Mesenchymal stem cell (in vitro differentiated cells and primary cell): Measurements from ENCODE around the gene MACROH2A1.

ENCODE experiments used
- DNase-seq: peaks from one replicate; pipeline ENCODE4 v3.0.0-alpha.2; 2013
- H2AFZ ChIP-seq: one replicate; pipeline ENCODE4 v1.6.1; 2013; ENCODE audit warnings: low read depth, mild to moderate bottlenecking, control low read depth, inconsistent platforms, low read length, moderate library complexity
- H2AK5ac ChIP-seq: 2 replicates; pipeline ENCODE4 v1.6.1; 2013; ENCODE audit warnings: low read length, moderate library complexity, mild to moderate bottlenecking, inconsistent platforms; ENCODE audit not compliant: severe bottlenecking
- H2BK120ac ChIP-seq: one replicate; pipeline ENCODE4 v1.6.1; 2013; ENCODE audit warnings: low read depth, mild to moderate bottlenecking, inconsistent platforms, low read length, moderate library complexity
- H2BK12ac ChIP-seq, 2 experiments: one replicate each; pipeline ENCODE4 v1.6.1; 2013; ENCODE audit warnings: inconsistent platforms in 2 of 2, low read length in 2 of 2, mild to moderate bottlenecking in 2 of 2, moderate library complexity in 2 of 2, control low read depth in 1 of 2
- H2BK15ac ChIP-seq: one replicate; pipeline ENCODE4 v1.6.1; 2013; ENCODE audit warnings: mild to moderate bottlenecking, low read depth, inconsistent platforms; ENCODE audit not compliant: poor library complexity, severe bottlenecking
- H2BK5ac ChIP-seq: 2 replicates; pipeline ENCODE4 v1.6.1; 2013; ENCODE audit warnings: low read depth, mild to moderate bottlenecking, low read length, control low read depth, inconsistent platforms; ENCODE audit not compliant: poor library complexity, severe bottlenecking
- H3K14ac ChIP-seq, 2 experiments: one replicate each; pipeline ENCODE4 v1.6.1; 2013; ENCODE audit warnings: inconsistent platforms in 2 of 2, low read length in 2 of 2, control low read depth in 1 of 2, mild to moderate bottlenecking in 1 of 2, moderate library complexity in 1 of 2
- H3K18ac ChIP-seq, 2 experiments: one replicate each; pipeline ENCODE4 v1.6.1; 2013; ENCODE audit warnings: inconsistent platforms in 2 of 2, low read length in 2 of 2, control low read depth in 1 of 2, low read depth in 1 of 2, mild to moderate bottlenecking in 1 of 2
- H3K23ac ChIP-seq, 2 experiments: one replicate each; pipeline ENCODE4 v1.6.1; 2013; ENCODE audit warnings: inconsistent platforms in 2 of 2, low read length in 2 of 2, mild to moderate bottlenecking in 2 of 2, moderate library complexity in 2 of 2, control low read depth in 1 of 2
- H3K27ac ChIP-seq: 2 replicates; pipeline ENCODE4 v1.5.1; 2013; ENCODE audit warnings: mild to moderate bottlenecking, moderate library complexity, low read length, control low read depth, inconsistent platforms; ENCODE audit not compliant: poor library complexity, severe bottlenecking
- H3K27me3 ChIP-seq, 2 experiments: 2 replicates each; pipeline versions ENCODE4 v1.6.1 to v1.7.0; 2013; ENCODE audit warnings: low read length in 2 of 2, mild to moderate bottlenecking in 2 of 2, moderate library complexity in 2 of 2, control low read depth in 1 of 2, inconsistent platforms in 1 of 2; ENCODE audit not compliant: control insufficient read depth in 1 of 2, insufficient read depth in 1 of 2
- H3K36me3 ChIP-seq, 2 experiments: 2 replicates each; pipeline versions ENCODE4 v1.6.1 to v1.7.0; 2013; ENCODE audit warnings: low read length in 2 of 2, control low read depth in 1 of 2, inconsistent platforms in 1 of 2, low read depth in 1 of 2, mild to moderate bottlenecking in 1 of 2; ENCODE audit not compliant: insufficient read depth in 2 of 2, control insufficient read depth in 1 of 2
- H3K4ac ChIP-seq, 2 experiments: one replicate each; pipeline ENCODE4 v1.6.1; 2013; ENCODE audit warnings: inconsistent platforms in 2 of 2, low read length in 2 of 2, mild to moderate bottlenecking in 2 of 2, moderate library complexity in 2 of 2, control low read depth in 1 of 2, low read depth in 1 of 2
- H3K4me1 ChIP-seq: 2 replicates; pipeline ENCODE4 v1.6.1; 2013; ENCODE audit warnings: low read depth, low read length, control low read depth; ENCODE audit not compliant: control insufficient read depth, insufficient read depth
- H3K4me2 ChIP-seq: 2 replicates; pipeline ENCODE4 v1.6.1; 2013; ENCODE audit warnings: low read length, mild to moderate bottlenecking, inconsistent platforms; ENCODE audit not compliant: poor library complexity, severe bottlenecking
- H3K4me3 ChIP-seq, 2 experiments: 2 replicates each; pipeline versions ENCODE4 v1.5.1 to v1.7.0; 2013; ENCODE audit warnings: low read length in 2 of 2, mild to moderate bottlenecking in 2 of 2, control low read depth in 1 of 2, low read depth in 1 of 2; ENCODE audit not compliant: insufficient read depth in 1 of 2
- H3K79me1 ChIP-seq: replicated peaks from 2 replicates; pipeline ENCODE4 v1.6.1; 2013; ENCODE audit warnings: mild to moderate bottlenecking, control low read depth, low read length, inconsistent platforms; ENCODE audit not compliant: poor library complexity, severe bottlenecking
- H3K9ac ChIP-seq: 2 replicates; pipeline ENCODE4 v1.7.0; 2013; ENCODE audit warnings: mild to moderate bottlenecking, low read length, moderate library complexity
- H3K9me3 ChIP-seq: 2 replicates; pipeline ENCODE4 v1.7.0; 2013; ENCODE audit warnings: mild to moderate bottlenecking, low read length; ENCODE audit not compliant: control insufficient read depth
- H4K8ac ChIP-seq: one replicate; pipeline ENCODE4 v1.6.1; 2013; ENCODE audit warnings: inconsistent platforms, mild to moderate bottlenecking, low read length, moderate library complexity
- H4K91ac ChIP-seq: one replicate; pipeline ENCODE4 v1.6.1; 2013; ENCODE audit warnings: mild to moderate bottlenecking, low read length, inconsistent platforms
- WGBS: methylation state at CpG from one replicate; pipeline ENCODE4 v1.1.7; 2013; ENCODE audit warnings: mixed read lengths; 5-methylcytosine and 5-hydroxymethylcytosine counted together

MACROH2A1 gene

DNA sequence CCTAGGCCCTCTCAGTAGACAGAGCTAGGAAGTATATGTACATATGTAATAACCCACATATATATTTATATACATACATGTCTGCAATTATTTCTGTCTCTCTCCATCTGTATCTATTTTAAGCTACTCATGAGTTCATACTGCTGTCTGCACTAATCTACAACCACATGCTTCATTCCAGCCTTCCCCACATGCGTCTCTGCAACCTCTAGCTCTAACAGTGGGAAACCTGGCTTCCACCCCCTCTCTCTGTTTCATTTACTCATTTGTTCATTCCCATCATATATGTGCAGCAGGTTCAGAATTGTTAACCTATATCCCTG, 24.8 kb upstream of the MACROH2A1 start:
- Histone ChIP-seq H3K9me3 (peaks cover 24% of the 10 kb centered on the region), H3K27me3 (peaks cover 0 to 29% of the 10 kb centered on the region in 2 experiments), H3K4me3 (no peak overlapping the region), H2BK12ac (no peak overlapping the region), H3K9ac (no peak overlapping the region), H2BK15ac (no peak overlapping the region), H3K23ac (no peak overlapping the region), H2AFZ (no peak overlapping the region), H2BK5ac (no peak overlapping the region), H3K14ac (no peak overlapping the region), H3K4ac (no peak overlapping the region), H3K27ac (no peak overlapping the region), H3K4me2 (no peak overlapping the region), H3K36me3 (no peaks in the 10 kb centered on the region), H3K18ac (no peak overlapping the region), H3K4me1 (no peaks in the 10 kb centered on the region), H3K79me1 (no peaks in the 10 kb centered on the region), H2BK120ac (no peak overlapping the region), H2AK5ac (no peak overlapping the region), H4K91ac (no peak overlapping the region), H4K8ac (no peak overlapping the region)
- WGBS, result 88% methylated on average over 1 of the region's 1 CpG
- DNase-seq, result no peak

GRCh38 chr5:135423146-135423845, 24.3 kb upstream of the MACROH2A1 start:
- Histone ChIP-seq H2AK5ac (no peak overlapping the region), H3K27ac (no peak overlapping the region), H3K14ac (no peak overlapping the region), H4K91ac (no peak overlapping the region), H3K4me2 (no peak overlapping the region), H3K4me3 (no peak overlapping the region), H3K36me3 (no peaks in the 10 kb centered on the region), H3K4ac (no peak overlapping the region), H4K8ac (no peak overlapping the region), H3K27me3 (peaks cover 0 to 25% of the 10 kb centered on the region in 2 experiments), H2BK12ac (no peak overlapping the region), H2AFZ (no peak overlapping the region), H3K4me1 (no peaks in the 10 kb centered on the region), H2BK5ac (no peak overlapping the region), H3K9me3 (peaks cover 19% of the 10 kb centered on the region), H3K9ac (no peak overlapping the region), H2BK120ac (no peak overlapping the region), H3K23ac (no peak overlapping the region), H3K18ac (no peak overlapping the region), H2BK15ac (no peak overlapping the region), H3K79me1 (no peaks in the 10 kb centered on the region)
- no peak for DNase-seq
- 72% methylated on average over 5 of the region's 7 CpGs for WGBS

GRCh38 chr5:135422419-135422818, 23.4 kb upstream of the MACROH2A1 start:
- no peaks in the 10 kb centered on the region for H3K79me1 ChIP-seq
- H2BK5ac ChIP-seq, result no peak overlapping the region
- H2BK12ac ChIP-seq, result no peak overlapping the region
- no peaks in the 10 kb centered on the region for H3K36me3 ChIP-seq
- peaks cover 0 to 20% of the 10 kb centered on the region in 2 experiments for H3K27me3 ChIP-seq
- no peak for DNase-seq
- H3K9me3 ChIP-seq, result peaks cover 14% of the 10 kb centered on the region
- H4K8ac ChIP-seq, result no peak overlapping the region
- no peak overlapping the region for H3K4me3 ChIP-seq
- no peak overlapping the region for H2BK120ac ChIP-seq
- H3K18ac ChIP-seq, result no peak overlapping the region
- H3K9ac ChIP-seq, result no peak overlapping the region
- H4K91ac ChIP-seq, result no peak overlapping the region
- no peak overlapping the region for H3K4me2 ChIP-seq
- H3K23ac ChIP-seq, result no peak overlapping the region
- H3K14ac ChIP-seq, result no peak overlapping the region
- H2AFZ ChIP-seq, result no peak overlapping the region
- H3K4me1 ChIP-seq, result no peaks in the 10 kb centered on the region
- H3K4ac ChIP-seq, result no peak overlapping the region
- no peak overlapping the region for H2AK5ac ChIP-seq
- no peak overlapping the region for H3K27ac ChIP-seq
- no peak overlapping the region for H2BK15ac ChIP-seq

DNA sequence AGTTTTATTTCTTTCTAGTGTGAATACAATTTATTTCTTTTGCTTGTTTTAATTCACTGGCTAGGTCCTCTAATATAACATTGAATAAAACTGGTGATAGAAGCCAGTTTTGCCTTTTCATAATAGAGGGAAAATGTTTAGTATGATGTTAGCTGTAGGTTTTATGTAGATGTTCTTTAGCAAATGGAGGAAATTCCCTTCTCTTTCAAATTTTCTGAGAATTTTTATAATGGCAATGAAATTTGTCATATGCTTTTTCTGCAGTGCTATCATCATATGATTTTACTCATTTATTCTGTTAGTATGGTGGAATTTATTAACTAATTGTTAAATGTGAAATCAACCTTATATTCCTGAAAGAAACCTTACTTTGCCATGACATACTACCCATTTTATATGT, 18.1 kb upstream of the MACROH2A1 start:
- H3K27ac ChIP-seq, result no peak overlapping the region
- H2BK5ac ChIP-seq, result no peak overlapping the region
- H3K9ac ChIP-seq, result no peak overlapping the region
- H3K14ac ChIP-seq, result no peak overlapping the region
- peaks cover 14% of the 10 kb centered on the region for H3K9me3 ChIP-seq
- H3K27me3 ChIP-seq, result peaks cover 0 to 8% of the 10 kb centered on the region in 2 experiments
- DNase-seq, result no peak
- no peak overlapping the region for H2BK12ac ChIP-seq
- no peaks in the 10 kb centered on the region for H3K4me1 ChIP-seq
- no peak overlapping the region for H3K4ac ChIP-seq
- H4K8ac ChIP-seq, result no peak overlapping the region
- H3K18ac ChIP-seq, result no peak overlapping the region
- no peak overlapping the region for H4K91ac ChIP-seq
- H2AFZ ChIP-seq, result no peak overlapping the region
- no peaks in the 10 kb centered on the region for H3K79me1 ChIP-seq
- H3K23ac ChIP-seq, result no peak overlapping the region
- no peaks in the 10 kb centered on the region for H3K36me3 ChIP-seq
- no peak overlapping the region for H2AK5ac ChIP-seq
- H2BK15ac ChIP-seq, result no peak overlapping the region
- H3K4me3 ChIP-seq, result no peak overlapping the region
- H2BK120ac ChIP-seq, result no peak overlapping the region
- no peak overlapping the region for H3K4me2 ChIP-seq
